Measurements from ENCODE around the gene KLF9.

Gene KLF9

DNA sequence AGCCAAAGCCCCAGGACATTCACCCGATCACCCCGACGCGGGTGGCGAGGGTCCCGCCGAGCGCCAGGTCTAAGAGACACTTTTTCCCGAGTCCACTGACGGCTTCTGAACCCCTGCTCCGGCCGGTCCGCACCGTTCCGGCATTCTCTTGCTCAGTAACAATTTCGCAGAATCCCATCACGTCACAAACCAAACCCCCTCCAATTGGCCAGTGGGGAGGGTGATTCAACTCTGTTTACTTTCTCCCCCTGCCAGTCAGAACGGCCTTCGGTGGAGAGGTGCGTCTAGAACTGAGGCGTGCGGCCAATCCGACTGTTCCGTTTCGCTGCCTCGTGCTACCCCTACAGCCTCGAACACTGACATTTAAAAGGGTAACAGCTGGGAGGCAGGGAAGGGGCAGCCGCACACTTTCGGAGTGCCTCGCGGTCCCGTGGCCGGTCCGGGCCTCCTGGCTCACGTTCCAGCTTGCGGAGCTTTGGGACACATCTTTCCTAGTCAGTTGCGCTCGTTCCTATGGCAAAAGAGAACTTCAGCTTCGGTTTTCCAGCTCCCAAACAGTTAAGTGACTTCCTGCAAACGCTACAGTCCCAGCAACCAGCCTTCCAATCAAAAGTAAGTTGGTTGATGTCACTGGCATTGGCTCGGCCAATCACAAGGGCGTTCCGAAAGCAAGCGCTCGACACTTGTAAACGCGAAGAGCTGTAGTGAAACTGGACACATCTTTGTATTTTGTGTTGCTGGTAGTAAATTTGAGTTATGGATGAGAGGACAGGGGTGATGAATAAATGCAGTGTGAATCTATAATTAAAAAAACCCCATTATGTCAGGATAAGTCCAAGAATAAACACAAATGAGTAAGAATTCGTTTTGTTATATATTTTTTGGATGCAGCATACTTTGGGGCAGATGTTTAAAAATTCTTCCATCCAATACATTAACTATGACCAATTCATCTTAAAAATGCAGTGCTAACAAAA is at the start of gene KLF9:
Gene KLF9, minus strand, starts transcription at position 859 of the 977 bp plus-strand sequence. CDS start 1,294 bp downstream, outside the sequence.
- DNase-seq = peak; percentile 86 to 88

GRCh38 chr9:70463877-70464276 is 49.4 kb upstream of the KLF9 start:
- no peak for DNase-seq

DNA sequence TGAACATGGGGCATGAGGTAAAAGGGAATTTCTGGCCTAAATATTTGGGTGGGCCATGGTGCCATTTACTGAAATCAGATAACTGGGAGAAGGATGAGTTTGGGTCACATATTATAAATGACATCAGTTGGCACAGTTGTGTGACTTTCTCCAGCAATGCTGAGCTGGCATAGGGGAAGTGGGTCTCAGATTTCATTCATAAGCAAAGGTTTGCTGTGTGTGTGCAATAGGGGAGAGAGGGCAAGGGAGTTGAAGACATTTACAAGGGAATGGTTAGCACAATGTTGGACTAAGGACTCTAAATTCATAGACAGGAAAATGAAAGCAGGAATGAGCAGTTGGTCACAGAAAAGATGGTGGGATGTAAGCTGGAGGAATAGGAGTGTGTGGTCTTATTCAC is 47.8 kb upstream of the KLF9 start:
- DNase-seq = no peak

- DNase-seq = no peak
Measured at GRCh38 chr9:70457235-70457634, 42.8 kb upstream of the KLF9 start.

DNA sequence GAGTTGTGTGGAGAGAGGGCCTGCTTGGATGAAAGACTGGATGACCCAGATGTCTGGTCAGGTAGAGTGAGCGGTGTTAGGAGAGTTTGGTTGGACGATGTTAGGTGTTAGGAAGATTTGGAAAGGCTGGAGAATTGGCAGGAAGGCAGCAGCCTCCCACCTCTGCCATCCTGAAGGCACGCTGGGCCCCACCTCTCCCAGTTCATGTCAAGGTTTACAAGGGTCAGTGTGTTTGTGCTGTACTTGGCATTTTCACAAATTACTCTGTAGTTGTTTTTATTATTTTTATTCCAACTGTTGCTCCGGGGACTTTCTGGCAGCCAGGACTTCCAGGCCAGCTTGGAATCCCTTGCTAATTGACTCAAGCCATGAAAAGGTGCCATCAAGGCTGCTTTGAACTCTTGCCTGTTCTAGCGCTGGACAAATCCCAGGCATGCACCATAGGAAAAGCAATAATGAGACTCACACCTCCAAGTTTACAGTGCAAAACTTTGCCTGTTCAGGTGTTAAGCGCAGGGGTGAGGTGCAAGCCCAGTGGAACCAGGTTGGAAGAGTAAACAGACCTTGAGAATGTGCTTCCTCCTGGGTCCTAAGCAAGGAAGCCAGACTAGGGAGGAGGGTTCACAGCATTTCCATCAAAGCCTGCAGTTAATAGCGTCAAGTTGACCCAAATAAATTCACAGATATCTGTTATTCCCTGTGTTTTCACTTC is 41.7 kb upstream of the KLF9 start:
- no peak for DNase-seq

DNA sequence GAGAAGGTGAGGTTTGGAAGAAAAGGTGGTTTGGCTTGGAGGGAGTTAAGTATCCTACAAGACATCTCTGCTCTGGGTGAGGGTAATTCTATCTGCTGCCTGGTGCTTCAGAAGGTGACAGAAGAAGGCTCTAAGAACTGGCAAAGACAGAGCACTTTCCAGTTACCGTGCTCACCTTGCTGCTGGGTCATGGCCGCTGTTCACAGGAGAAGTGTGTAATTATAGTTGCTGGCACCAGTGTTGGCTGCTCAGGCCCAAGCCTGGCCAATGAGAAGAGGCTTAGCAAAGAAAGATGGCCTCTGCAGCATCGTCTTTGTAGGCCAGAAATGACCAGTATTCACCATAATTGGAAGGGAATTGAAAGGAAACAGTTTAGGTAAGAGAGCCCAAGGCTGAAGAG is 37.9 kb upstream of the KLF9 start:
- no peak for DNase-seq

- no peak for DNase-seq
Measured at GRCh38 chr9:70451765-70452164, 37.3 kb upstream of the KLF9 start.

DNA sequence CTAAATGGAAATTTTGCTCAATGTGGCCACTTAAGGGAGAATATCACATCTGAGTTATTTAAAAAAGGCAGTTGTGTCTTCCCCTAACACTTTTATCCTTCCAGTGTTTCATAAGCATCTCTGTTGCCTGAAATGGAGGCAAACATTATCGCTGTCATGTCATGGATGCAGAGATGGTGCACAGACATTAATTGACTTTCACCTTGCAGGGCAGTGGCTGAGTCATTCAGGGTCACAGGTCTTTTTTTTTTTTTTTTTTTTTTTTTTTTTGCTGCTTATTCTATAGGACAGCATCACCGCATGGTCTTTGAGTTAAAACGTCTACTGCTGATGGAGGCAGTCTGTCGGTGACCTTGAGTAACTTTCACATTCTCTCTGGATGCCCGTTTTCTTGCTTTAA is 36.3 kb upstream of the KLF9 start:
- no peak for DNase-seq

DNA sequence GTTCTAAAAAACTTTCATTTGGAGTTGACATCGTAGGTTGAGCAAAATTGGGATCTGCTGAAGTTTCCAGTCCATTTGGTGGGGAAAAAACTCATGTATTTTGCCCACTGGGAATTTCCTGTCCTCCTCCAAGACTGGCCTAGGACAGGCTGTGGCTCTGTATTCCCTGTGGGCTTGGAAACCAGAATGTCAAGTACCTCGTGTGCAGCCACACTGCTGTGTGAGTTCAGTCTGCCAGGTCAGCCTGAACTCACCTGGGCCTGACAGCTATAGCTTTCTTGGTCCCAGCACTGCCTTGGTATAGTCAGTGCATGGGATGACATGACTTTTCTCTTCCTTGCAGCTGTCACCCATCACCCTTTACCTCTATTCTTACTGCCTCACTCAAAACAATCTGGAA is 35.0 kb upstream of the KLF9 start:
- no peak for DNase-seq

DNA sequence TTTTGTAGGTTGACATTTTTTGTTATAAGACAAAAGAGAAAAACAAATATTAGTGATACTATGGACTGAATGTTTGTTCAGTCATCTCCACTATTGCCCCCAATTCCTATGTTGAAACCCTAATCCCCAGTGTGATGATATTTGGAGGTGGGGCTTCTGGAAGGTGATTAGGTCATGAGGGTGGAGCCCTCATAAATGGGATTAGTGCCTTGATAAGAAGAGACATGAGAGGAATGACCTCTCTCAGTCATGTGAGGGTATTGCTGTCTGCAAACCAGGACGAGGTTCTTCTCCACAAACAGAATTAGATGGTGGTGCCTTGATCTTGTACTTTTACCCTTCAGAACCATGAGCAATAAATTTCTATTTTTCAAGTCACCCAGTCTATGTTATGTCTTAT is 34.5 kb upstream of the KLF9 start:
- no peak for DNase-seq

DNA sequence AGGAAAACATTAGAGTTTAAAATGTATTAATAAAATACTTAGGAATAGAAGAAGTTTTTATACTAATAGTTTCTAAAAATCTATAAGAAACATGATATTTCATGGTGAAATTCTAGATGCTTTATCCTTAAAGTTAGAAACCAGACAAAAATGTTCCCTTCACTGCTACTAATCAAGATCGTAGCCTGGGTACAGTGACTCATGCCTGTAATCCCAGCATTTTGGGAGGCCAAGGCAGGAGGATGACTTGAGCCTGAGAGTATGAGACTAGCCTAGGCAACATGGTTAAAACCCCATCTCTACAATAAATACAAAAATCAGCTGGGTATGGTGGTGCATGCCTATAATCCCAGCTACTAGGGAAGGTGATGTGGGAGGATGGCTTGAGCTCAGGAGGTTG is 30.4 kb upstream of the KLF9 start:
- no peak for DNase-seq

DNA sequence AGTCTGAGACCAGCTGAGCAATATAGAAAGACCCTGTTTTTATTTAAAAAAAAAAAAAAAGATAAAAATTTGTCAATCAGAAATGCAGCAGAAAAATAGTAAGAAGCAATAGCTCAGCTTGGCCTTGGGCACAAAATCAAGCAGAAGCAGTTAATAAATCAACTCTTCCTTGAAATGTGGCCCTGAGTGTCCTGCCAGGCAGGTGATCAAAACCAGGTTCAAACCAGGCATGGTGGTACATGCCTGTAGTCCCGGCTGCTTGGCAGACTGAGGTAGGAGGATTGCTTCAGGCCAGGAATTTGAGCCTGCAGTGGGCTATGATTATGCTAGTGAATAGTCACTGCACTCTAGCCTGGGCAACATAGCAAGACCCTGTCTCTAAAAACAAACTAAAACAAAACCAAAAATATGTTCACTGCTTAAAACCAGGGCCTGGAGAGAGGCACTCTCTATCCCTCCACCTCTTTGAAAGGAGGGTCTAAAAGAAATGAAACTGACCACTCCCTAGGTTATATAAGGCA is 27.9 kb upstream of the KLF9 start:
- DNase-seq = no peak

DNA sequence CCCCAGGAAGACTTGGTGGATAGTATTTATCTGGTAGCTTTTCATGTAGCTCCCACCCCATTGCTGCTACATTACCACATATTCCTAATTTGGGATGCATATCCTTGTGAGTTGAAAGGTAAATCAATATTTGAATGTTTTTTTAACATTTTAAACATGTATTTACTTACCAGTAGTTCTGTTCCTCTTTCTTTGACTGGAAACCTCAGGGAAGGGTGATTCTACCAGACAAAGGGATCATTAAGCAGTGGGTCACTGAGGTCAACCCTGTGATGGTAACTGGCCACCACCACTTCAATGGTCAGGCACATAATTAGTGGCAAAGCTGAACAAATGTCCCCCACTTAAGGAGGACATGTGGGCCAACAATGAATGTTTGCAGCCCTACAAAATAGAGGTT is 27.2 kb upstream of the KLF9 start:
- no peak for DNase-seq

GRCh38 chr9:70439991-70440706 is 25.7 kb upstream of the KLF9 start:
- DNase-seq = no peak

GRCh38 chr9:70438341-70438928 is 24.0 kb upstream of the KLF9 start:
- no peak for DNase-seq

- no peak for DNase-seq
Measured at GRCh38 chr9:70435948-70436347, 21.5 kb upstream of the KLF9 start.

GRCh38 chr9:70429899-70430298 is 15.4 kb upstream of the KLF9 start:
- DNase-seq = no peak

DNA sequence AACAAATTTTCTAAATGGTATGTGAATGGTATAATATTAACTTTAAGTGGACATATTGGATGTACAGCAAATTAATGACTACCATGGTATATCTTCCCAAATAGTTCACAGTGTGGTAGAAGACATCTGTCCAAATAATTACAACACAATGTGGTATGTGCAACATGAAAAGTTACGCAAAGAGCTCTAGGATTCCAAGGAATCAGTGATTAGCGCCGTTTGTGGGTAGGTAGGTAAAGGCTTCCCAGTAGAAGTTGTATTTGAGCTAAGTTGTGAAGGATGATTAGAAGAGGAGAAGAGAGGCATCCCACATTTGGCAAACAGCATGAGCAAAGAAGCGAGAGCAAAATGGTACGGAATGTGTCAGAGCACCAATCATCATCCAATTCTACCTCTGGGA is 14.3 kb upstream of the KLF9 start:
- no peak for DNase-seq

DNA sequence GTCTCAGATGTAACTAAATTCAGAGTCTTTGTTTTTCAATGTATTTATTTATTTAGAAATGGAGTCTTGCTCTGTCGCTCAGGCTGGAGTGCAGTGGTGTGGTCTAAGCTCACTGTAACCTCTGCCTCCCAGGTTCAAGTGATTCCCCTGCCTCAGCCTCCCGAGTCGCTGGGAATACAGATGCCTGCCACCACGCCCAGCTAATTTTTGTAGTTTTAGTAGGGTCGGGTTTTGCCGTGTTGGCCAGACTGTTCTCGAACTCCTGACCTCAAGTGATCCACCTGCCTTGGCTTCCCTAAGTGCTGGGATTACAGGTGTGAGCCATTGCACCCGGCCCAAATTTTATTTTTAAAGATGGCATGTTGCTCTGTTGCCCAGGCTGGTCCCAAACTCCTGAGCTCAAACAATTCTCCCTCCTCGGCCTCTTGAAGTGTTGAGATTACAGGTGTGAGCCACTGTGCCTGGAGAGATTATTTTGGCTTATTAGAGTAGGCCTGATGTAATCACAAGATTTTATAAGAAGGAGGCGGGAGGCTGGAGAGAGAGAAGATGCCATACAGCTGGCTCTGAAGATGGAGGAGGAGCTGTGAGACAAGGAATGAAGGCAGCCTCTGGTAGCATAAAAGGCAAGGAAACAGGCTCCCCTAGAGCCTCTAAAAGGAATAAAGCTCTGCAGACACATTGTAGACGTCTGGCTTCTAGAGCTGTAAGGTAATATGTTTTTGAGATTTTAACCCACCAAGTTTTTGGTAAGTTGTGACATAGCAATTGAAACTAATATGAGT is 12.9 kb upstream of the KLF9 start:
- no peak for DNase-seq

- DNase-seq = no peak
Measured at GRCh38 chr9:70425192-70425591, 10.7 kb upstream of the KLF9 start.

DNA sequence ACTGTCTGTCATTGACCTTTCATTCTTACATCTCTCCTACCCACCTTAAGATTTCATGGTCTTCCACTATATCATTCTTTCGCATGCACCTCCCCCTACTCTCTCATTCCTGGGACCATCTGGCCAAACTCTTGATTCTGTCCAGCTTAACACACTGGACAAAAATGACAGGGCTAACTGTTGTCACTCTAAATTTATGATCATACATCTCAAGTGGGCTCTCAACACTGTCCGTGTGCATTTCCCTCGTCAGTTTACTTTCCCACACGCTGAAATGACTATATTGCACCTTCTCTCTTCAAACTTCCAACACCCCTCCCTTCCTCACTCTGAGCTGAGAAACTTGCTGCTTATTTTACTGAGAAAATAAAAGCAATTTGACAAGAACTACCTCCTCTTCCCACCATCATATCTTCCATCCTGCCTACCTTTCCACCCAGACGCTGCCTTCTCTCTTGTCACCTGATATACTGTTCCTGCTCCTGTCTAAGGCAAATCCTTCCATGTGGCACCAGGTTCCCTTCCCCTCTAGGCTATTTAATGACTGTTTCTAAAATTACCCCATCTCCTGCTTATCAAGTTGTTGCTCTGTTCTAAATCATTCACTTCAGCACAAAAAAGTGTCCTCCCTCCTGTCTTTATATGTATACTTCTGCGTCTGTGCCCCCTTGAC is 8.1 kb upstream of the KLF9 start:
- no peak for DNase-seq
